GM19455 (cell line): ENCODE measurements around the gene SLC7A1.
A peak's percentile ranks its signal among the peaks of the same experiment; 100 is the strongest.

ENCODE experiments used
- ATAC-seq: cut with Tn5 transposase; IDR thresholded peaks from one replicate; pipeline ENCODE4 v1.9.1; 2021; ENCODE audit not compliant: unreplicated experiment

The SLC7A1 gene

DNA sequence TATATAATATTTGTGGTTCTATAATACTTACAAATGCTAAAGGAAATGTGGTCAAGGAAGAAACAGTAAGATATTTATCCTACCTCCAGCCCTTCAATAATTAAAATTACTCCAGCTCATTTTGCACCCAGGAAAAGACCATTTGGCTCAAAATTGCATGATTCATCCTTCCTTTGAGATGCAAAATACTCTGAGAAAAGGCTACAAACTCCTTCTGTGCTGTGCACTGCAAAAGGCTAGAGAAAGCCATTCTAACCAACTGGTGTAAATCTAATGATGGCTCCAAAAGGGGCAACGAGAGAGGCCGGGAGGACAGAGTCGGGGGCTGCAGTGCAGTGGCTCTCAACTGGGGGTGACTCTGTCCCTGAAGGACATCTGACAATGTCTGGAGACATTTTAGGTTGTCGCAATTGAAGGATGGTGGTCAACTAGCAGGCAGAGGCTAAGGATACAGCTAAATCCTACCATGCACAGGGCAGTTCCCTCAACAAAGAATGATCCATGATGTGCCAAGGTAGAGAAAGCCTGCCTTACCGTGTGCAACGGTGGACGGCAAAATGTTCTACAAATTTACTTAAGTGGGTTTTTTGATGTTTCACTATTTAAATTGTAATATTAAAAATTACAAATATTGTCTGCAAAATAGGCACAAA, 32.6 kb downstream of the SLC7A1 start:
- ATAC-seq, result no peak

DNA sequence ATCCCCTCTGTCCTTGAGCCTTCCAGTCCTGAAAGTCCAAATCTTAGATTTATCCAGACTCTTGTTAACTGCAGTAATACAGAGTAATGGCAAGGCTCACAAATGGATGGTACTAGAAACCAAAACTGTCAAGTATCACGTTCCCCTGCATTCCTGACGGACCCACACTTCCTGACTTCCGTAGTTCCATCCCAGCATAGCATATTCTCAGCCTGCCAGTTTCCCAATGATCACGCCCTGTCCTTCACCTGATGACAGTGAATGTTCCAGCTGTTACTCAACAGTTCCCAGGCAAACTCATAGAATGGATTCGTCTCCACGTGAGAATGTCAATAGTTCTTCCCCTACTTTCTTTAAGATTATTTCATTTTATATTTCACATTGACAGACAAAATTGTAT, 33.6 kb downstream of the SLC7A1 start:
- no peak for ATAC-seq

DNA sequence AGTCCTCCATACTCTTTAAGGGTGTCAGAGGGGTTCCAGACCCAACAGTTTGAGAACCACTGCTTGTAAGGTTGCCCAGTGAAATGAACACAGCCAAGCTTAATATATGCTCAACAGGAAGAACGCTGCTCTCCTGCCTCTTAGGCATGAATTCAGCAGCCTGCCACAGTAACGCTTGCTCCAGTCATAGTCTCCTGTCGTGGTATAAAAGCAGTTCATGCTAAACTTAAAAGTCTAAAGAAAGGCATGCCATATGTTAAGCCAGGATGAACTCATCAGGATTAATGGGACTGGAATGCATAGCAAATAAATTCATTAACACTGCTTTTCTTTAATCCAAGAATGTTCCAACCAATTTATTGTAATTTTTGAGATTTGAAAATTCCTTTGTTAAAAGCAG, 38.7 kb downstream of the SLC7A1 start:
- no peak for ATAC-seq

DNA sequence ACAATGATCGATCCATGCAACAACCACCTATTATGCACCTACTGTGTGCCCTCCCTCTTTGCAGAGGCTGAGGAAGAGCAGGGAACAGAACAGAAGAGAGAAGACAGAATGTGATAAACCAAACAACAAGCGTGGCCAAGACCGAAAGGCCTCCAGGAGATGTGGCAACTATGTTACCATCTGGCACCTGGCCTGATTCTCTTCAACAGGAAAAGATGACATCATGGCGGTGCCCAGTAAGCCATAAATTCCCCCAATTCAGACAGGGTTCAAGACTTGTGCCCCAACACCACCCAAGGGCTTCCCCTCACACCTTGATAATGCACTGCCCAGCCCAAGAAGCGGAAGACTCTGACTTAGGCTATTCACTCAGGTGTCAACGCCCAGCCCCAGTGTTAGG, 44.3 kb downstream of the SLC7A1 start:
- ATAC-seq, result no peak

DNA sequence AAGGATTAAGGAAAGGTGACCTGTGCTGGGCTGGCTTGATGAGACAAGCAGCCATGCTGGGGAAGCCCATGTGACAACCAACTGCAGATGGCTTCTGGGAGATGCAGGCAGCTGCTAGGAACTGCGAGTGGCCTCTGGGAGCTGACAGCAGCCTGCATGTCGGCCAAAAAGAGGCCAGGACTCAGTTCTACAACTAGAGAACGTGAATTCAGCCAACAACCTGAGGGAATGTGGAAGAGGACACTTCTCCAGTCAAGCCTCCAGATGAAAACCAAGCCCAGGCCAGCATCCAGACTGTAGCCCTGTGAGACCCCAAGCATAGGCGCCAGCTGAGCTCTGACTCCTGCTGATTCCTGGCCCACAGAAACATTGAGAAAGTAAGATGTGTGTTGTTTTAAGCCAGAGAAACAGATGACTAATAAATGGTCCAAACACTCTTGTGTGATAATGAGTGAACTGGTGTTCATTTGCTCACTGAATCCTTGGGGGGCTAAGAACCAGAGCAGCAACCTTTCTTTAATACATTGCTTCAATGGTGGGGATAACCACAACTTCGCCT, 45.0 kb downstream of the SLC7A1 start:
- ATAC-seq, result no peak

DNA sequence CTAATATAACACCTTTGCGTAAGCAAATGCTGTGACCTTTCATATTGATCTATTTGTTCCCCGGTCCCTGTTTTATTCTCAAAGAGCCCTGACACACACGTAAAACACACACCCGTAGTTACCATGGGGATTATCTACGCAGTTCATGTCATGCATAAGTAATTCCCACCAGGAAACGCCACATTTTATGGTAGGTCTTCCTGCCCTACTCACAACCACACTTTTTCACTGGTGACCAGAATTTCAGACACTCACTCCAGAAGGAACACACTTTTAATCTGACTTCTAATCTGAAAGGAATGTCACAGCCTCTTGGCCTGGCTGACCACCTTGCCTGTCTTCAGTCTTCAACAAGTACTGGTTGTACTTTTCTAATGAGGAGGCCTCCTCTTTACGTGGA, 46.8 kb downstream of the SLC7A1 start:
- no peak for ATAC-seq

DNA sequence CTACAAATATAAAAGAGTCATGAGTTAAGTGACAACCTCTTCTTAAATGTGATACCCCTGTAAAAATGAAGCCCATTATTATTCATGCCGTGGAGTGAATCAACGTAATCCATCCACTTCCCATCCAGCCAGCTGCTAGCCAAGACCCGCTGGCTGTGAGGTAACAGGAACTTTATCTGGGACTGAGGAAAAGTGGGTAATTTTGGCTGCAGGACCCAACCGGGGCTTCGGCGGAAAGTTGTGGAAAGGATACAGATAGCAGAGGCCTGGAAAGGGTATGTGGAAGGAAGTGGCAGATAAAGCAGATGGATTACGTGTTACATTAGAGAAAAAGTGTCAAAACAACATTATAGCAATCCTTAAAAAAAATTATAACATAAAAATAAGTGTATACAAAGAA, 48.3 kb downstream of the SLC7A1 start:
- ATAC-seq, result no peak

DNA sequence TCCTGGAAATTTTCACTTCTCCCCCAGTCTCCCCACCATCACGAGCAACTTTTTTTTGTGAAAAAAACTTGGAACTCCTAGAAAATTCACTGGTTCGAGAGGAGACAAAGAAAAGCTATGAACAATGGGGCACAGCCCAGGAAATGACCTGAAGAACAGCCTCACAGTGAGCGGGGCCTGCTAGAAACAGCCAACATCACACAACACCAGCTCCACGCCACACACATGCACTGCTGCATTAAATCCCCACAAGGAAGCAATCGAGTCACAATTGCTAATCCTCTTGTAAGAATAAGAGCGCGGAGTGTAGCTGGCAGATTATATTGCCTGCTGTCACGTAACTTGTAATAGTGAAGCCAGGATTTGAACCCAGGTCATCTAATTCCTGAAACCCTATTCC, 48.8 kb downstream of the SLC7A1 start:
- ATAC-seq, result no peak

DNA sequence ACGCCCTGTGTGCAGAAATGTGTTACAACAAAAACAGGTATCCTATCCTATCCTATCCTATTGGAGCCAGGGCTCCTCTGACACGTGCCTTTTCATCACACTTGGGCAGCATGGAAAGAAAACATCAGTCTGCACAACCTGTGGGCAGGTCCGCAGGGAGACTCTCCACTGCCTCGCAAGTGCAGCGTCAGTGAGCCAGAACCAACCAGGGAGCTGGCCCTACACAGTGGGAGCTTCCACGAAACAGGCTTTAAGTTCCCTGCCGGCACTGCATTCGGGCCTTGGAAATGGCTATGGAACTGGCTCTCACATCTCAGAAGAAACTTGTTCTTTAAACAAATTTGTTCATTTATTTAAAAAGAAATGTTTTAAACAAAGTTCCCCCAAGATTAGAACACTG, 49.5 kb downstream of the SLC7A1 start:
- no peak for ATAC-seq

DNA sequence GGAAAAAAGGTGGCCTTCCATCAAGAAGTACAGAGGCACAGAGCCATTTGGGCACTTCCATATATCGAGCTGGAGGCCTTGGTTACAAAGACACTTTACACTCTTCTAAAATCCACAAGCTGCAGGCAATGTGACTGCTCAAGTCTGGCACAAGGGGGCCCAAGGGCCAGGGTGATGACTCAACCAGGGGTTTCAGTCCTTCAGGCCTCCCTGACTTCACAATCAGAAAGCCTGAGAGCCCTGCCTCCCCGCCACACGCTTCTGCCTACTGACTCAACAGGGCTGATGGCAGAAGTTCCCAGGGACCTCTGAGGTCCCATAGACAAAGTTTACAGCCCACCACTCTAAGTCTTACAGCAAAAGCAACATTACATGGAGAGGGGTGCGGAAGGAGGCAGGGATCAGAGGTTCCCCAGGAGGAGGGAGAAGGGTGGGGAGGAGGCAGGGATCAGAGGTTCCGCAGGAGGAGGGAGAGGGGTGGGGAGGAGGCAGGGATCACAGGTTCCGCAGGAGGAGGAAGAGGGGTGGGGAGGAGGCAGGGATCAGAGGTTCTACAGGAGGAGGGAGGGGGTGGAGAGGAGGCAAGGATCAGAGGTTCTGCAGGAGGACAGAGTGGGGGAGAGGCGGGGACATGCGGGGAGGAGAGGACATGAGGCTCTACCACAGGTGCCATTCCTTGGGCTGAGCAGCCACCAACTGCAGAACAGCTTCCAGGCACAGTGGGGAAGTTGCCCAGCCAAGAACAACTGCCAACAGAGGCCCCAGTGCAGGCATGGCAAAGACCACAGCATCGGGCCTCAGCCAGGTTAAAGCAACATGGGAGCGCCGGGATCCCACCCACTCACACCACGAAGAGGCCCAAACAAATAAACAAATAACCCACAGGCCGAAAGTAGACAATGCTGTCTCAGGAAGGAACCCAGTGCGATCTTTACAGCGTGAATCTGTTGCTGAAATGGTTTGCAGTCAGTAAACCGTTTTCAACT, 52.0 kb downstream of the SLC7A1 start:
- peak; percentile 97 for ATAC-seq

DNA sequence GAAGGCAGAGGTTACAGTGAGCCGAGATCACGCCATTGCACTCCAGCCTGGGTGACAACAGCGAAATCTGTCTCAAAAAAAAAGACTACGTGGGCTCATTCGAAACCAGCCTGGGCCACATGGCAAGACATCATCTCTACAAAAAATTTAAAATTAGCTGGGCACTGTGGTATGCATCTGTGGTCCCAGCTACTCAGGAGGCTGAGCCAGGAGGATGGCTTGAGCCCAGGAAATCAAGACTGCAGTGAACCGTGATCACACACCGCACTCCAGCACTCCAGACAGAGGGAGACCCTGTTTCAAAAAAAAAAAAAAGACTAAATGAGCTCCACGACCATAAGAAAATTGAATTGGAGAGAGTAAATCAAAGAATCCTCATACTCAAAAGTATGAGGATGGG, 53.1 kb downstream of the SLC7A1 start:
- ATAC-seq, result no peak

DNA sequence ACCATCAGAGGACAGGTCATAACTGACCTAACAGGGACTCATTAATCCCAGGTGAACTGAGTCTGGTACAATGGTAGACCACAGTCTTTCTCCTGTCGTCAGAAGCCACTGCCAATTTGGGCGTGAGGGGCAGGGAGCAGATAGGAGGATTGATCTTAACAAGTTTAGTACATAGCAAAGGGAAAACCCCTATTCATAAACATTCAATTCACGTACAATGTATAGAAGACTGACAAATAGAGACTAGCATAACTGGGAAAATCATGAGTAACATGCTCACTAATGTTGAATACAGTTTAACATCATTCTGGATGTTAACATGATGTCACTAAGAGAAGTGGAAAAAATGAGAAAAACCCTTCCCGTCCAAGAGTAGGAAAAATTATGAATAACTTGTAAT, 54.1 kb downstream of the SLC7A1 start:
- ATAC-seq, result no peak

DNA sequence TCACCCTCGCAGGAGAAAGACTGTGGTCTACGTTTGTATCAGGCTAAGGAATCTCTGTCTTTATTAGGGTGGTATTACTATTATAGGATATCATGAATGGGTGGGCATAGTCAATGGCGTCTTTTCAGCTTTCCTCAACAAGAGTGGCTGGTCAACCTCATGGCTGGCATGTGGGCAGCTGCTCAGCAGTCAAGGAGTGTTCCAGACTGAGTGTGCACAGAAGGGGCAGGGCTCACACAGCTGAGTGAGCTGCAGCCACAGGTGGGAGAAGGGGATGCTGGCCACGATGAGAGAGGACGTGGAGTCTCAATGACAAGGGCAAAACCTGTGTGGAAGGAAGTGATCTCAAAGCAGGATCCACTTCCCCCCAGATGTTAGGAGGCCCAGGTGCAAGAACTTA, 54.7 kb downstream of the SLC7A1 start:
- no peak for ATAC-seq

DNA sequence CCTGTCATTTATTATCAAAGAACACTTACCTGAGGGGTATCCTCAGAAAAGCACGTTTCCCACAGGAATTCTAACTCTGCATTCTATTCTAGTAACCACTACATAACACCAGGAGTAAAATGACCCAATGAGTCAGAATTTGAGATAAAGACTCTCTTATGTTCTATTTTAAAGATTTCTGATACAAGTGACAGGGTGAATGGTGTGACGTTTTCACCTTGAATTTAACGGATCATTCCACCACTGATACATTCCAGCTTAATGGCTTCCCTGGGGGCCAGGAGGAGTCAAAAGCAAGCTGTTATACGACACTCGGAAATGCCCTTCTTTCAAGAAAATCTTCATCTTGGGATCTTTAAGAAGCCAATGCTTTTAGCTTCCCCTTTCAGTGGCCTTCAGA, 55.2 kb downstream of the SLC7A1 start:
- no peak for ATAC-seq

DNA sequence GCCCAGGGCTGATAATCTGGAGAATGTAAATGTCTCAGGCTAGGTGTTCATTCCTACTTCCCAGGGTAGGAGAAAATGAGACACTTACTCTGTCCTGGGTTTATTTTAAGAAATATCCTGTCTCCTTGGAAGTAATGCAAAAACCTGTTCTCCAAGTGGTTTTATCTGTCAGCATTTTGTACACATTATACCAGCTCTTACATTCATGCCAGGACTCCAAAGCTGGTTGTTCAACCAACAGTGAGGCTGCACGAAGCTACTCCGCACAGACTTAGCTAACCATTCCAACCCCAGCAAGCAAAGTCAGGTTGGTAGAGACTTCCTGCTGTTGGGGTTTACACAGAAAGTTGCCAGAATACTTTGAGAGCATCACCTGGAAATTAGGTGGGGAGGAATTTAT, 55.6 kb downstream of the SLC7A1 start:
- no peak for ATAC-seq

DNA sequence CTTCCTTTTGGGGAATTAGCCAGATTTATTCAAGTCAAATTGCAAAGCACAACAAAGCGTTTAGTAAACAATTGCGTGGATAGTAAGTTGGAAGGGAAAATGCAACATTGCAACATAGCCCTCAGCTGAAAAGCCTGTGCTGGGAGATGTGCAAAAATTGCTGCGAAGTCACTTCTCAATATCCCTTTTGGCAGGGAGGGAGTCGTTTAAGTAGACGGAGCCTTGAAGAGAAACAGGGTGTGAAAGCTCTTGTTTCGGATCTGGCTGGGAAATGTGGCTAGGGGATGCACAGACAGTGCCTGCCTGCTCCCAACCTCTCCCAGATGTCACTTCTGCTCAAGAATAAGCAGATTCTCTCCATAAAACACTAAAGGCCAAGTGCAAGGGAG, 56.8 kb downstream of the SLC7A1 start:
- no peak for ATAC-seq

DNA sequence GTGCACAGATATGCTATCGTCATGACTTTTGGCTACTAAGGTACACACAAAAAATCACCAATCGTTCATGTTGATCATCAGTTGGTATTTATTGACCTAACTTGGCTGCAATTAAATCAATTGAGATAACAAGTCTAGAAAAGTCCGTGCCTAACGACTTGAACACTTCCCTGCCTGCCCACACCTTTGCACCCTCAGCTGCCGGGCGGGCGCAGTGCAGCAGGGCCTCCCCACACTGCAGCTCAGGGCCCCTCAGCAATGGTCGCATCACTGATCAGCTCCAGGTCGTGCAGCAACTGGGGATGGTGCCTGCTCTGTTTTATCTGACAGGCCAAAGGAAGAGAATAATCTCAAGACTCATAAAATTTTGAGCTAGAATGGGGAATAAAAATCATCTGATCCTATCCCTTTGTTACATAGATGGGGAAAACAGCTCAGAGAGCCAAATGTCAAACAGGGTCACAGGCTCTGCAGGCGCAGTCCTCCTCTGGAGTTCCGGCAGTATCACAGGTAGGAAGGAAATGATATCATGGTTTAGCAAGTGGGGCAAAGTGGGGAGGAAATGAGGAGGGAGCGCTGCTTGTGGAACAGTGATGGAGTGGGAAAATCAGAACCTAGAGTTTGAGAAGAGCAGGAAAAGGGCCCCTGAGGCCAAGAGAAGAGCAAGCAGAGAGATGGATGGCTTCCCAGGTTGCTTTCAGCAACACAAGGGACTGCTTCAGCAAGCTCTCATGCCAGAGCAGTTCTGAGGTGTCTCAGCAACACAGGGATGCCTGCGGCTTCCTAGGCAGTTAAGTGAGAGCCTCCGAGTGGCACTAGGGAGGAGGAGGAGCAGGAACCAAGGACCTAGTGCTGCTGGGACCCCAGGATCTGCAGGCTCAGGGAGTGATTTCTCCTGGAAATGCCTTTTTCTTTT, 57.5 kb downstream of the SLC7A1 start:
- ATAC-seq, result no peak

DNA sequence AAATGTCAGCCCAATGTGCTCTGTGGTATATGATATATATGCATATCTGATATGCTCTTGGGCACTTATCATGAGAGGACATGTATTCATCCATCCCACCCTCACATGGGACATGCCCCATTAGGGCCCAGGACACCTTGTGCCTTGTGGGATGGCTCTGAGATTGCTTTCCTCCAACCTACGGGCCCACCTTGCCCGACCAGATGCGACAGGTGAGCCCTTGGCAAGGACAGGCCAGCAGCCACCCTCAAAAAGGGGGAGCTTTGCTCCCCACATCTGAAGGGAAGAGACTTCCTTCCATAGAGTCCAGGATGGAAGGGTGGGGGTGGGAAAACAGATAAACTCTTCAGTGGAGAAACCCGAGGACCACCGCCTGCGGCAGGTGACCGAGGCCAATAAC, 58.6 kb downstream of the SLC7A1 start:
- no peak for ATAC-seq

DNA sequence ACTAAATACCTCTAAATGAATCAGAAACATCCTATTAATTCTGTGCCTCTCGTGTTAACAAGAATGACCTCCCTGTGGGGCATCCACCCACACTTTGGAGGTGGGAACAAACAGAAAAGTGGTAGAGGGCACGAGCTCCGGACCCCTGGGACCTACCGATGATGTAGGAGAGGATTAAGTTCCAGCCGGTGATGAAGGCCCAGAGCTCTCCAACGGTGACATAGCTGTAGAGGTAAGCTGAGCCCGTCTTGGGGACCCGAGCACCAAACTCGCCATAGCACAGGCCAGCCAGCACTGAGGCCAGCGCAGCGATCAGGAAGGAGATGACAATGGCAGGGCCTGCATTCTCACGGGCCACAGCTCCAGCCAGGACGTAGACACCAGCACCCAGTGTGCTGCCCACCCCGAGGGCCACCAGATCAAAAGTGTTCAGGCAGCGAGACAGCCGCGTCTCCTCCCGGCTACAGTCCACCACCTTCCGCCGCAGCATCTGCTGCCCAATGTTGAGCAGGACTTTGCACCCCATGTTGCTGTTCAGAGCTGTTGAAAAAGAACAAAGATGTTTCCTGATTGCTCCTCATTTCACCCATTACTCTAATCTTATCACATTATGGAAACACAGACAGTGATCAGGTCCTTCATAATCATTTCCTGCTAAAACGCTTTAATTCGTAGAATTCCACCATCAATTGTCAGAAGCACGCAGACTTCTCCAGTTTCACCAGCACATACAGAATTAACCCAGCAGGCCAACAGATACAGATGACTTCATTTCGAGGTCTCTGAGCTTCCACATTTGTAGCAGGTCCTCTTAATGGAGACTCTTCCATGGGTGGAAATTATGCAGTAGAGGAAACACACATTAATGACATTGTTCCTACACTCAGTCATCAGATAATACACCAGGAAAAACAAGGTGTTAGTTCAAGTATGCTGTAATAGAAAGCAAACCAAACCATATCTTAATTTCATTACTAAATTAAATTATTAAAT, 59.5 kb downstream of the SLC7A1 start:
- ATAC-seq, result no peak

DNA sequence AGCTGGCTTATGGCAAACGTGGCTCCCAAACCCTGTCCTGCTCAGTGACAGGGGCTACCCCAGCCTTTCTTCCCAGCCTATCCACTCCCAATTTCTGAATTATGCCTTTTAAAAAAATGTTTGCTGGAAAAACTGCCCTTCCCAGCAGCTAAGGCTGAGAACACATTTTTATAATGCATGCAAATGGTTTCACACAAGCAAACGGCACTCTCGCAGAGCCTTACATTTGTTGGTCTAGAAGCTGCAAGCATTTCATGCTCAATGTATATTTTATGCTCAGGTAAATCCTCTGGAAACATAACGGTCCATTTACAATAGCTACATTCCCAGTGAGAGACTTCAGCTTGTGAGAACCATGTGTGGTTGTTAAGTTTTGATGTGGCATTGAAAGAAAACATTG, 61.4 kb downstream of the SLC7A1 start:
- ATAC-seq, result no peak
